HFF-Myc (cell line): ENCODE measurements around the gene TUBA1C.
A peak's percentile ranks its signal among the peaks of the same experiment; 100 is the strongest.
"Not testable (repeated sequence)": the region's sequence is repeated elsewhere in the genome, so short reads cannot be mapped to it uniquely, and the experiment has no call there.

Source experiments
- DNase-seq: peaks from one replicate; pipeline ENCODE4 v3.0.0-alpha.2; 2011; ENCODE audit warnings: low read depth; ENCODE audit errors: extremely low read depth
- H3K4me3 ChIP-seq: replicated peaks from 2 replicates; pipeline ENCODE4 v1.5.1; 2011; ENCODE audit warnings: low read depth, mild to moderate bottlenecking, control low read depth, low read length
- CTCF ChIP-seq: IDR thresholded peaks from 2 replicates; pipeline ENCODE4 v1.5.1; 2012; ENCODE audit warnings: mild to moderate bottlenecking, low read depth, low read length, control low read depth; ENCODE audit errors: missing control alignments

Gene TUBA1C

GRCh38 chr12:49277466-49277865 is 12.6 kb downstream of the TUBA1C start:
- no peak overlapping the region for H3K4me3 ChIP-seq
- DNase-seq: no peak
- no peak for TF ChIP-seq CTCF

- no peak overlapping the region for H3K4me3 ChIP-seq
- TF ChIP-seq CTCF: no peak
- no peak for DNase-seq
Observed at GRCh38 chr12:49279706-49280159, 14.9 kb downstream of the TUBA1C start.

- DNase-seq, H3K4me3 ChIP-seq: not testable (repeated sequence)
Observed at GRCh38 chr12:49280545-49280944, 15.7 kb downstream of the TUBA1C start.

- TF ChIP-seq CTCF: no peak
- no peak overlapping the region for H3K4me3 ChIP-seq
- DNase-seq: no peak
Observed at GRCh38 chr12:49282302-49282701, 17.4 kb downstream of the TUBA1C start.

GRCh38 chr12:49282740-49283375 is 18.0 kb downstream of the TUBA1C start:
- DNase-seq: not testable (repeated sequence)

GRCh38 chr12:49283541-49284429 is 18.9 kb downstream of the TUBA1C start:
- no peak overlapping the region for H3K4me3 ChIP-seq
- no peak for DNase-seq
- peak; percentile 27 for TF ChIP-seq CTCF

More at GRCh38 chr12:49282740-49283375, 18.0 kb downstream of the TUBA1C start:
- not testable (repeated sequence) for H3K4me3 ChIP-seq

GRCh38 chr12:49284672-49285071 is 19.8 kb downstream of the TUBA1C start:
- H3K4me3 ChIP-seq: no peak overlapping the region
- no peak for TF ChIP-seq CTCF
- no peak for DNase-seq
